ENCODE data around the gene POLE2. TPM values are rescaled to one million over a fixed set of nuclear protein-coding genes. Genes with fewer than 3 reads are reported as not detected.
"Not testable (repeated sequence)": the region's sequence is repeated elsewhere in the genome, so short reads cannot be mapped to it uniquely, and the experiment has no call there.

The POLE2 gene
- total RNA-seq, 4 donors from 2014 or later: 1.8 to 35.5 (median 14.1) TPM

DNA sequence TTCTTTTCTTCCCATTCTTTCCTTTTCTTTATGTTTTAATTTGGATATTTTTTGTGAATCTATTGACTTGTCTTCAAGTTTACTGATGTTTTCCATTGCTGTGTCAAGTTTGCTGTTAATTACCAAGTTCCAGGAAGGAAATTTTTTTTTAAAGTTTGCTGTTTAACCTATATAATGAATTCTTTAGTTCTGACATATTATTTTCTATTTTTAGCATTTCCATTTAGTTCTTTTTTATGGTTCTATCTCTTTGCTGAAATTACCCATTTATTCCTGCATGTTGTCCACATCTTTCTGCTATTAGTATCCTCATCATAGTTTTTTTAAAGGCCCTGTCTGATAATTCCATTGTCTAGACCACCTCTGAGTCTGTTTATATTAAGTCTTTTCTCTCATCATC, 32.7 kb upstream of the POLE2 start:
- intact Hi-C loops (cut with DNase I; ENCODE audit: low total_unique reads): no loop called here
- Histone ChIP-seq H3K4me1 (no peaks in the 10 kb centered on the region), H3K36me3 (no peaks in the 10 kb centered on the region), H3K27ac (no peak overlapping the region), H3K9me3 (no peaks in the 10 kb centered on the region), H3K27me3 (no peaks in the 10 kb centered on the region), H3K4me3 (no peak overlapping the region)
- no peak for DNase-seq
- TF ChIP-seq POLR2A (IDR thresholded peaks at IDR 0.05): no peak
- TF ChIP-seq, protein P1, sequence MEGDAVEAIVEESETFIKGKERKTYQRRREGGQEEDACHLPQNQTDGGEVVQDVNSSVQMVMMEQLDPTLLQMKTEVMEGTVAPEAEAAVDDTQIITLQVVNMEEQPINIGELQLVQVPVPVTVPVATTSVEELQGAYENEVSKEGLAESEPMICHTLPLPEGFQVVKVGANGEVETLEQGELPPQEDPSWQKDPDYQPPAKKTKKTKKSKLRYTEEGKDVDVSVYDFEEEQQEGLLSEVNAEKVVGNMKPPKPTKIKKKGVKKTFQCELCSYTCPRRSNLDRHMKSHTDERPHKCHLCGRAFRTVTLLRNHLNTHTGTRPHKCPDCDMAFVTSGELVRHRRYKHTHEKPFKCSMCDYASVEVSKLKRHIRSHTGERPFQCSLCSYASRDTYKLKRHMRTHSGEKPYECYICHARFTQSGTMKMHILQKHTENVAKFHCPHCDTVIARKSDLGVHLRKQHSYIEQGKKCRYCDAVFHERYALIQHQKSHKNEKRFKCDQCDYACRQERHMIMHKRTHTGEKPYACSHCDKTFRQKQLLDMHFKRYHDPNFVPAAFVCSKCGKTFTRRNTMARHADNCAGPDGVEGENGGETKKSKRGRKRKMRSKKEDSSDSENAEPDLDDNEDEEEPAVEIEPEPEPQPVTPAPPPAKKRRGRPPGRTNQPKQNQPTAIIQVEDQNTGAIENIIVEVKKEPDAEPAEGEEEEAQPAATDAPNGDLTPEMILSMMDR (IDR thresholded peaks at IDR 0.05): no peak

GRCh38 chr14:49710993-49711392, 23.0 kb upstream of the POLE2 start:
- H3K4me1 ChIP-seq; DNase-seq; H3K4me3 ChIP-seq; H3K27me3 ChIP-seq; H3K36me3 ChIP-seq; H3K9me3 ChIP-seq; intact Hi-C loops (cut with DNase I; ENCODE audit: low total_unique reads); H3K27ac ChIP-seq: not testable (repeated sequence)

DNA sequence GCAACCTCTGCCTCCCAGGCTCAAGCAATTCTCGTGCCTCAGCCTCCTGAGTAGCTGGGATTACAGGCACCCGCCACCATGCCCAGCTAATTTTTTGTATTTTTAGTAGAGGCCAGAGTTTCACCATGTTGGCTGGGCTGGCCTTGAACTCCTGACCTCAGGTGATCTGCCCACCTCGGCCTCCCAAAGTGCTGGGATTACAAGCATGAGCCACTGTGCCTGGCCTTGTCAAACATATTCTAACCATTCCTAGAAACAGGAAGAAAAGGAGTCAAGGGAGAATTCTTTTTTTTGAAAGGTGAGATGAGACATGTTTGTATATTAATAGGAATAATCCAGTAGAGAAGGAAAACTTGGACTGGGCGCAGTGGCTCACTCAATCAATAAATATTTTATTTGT, 16.5 kb upstream of the POLE2 start:
- H3K36me3 ChIP-seq; H3K4me1 ChIP-seq; H3K9me3 ChIP-seq; H3K4me3 ChIP-seq; DNase-seq; H3K27ac ChIP-seq; H3K27me3 ChIP-seq; intact Hi-C loops (cut with DNase I; ENCODE audit: low total_unique reads): not testable (repeated sequence)

DNA sequence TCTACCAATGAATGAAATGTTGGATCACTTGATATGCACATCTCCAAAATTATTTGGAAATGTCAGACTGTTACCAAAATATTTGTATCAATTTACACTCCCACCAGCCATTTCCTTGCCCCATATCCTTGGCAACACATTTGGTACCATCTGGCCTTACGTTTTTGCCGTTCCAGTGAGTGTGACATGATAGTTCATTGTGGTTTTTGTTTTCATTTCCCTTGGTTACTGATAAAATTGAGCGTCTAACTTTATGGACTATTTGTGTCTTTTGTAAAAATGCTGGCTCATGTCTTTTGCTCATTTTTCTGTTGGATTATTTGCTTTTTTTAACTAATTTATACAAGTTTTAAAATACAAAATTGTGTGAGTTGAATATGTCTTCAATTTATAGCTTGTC, 16.0 kb upstream of the POLE2 start:
- intact Hi-C loops (cut with DNase I; ENCODE audit: low total_unique reads): no loop called here
- Histone ChIP-seq H3K9me3 (no peaks in the 10 kb centered on the region), H3K36me3 (no peaks in the 10 kb centered on the region), H3K27me3 (no peaks in the 10 kb centered on the region), H3K27ac (no peak overlapping the region), H3K4me1 (no peaks in the 10 kb centered on the region), H3K4me3 (no peak overlapping the region)
- no peak for TF ChIP-seq POLR2A (IDR thresholded peaks at IDR 0.05)
- TF ChIP-seq, protein P1 (IDR thresholded peaks at IDR 0.05): no peak
- DNase-seq: no peak

GRCh38 chr14:49702725-49703124, 14.7 kb upstream of the POLE2 start:
- no peaks in the 10 kb centered on the region for H3K4me1 ChIP-seq
- H3K36me3 ChIP-seq: no peaks in the 10 kb centered on the region
- no peaks in the 10 kb centered on the region for H3K27me3 ChIP-seq
- no peak for DNase-seq
- H3K9me3 ChIP-seq: no peaks in the 10 kb centered on the region
- no peak overlapping the region for H3K4me3 ChIP-seq
- TF ChIP-seq, protein P1 (IDR thresholded peaks at IDR 0.05): no peak
- TF ChIP-seq POLR2A (IDR thresholded peaks at IDR 0.05): no peak
- H3K27ac ChIP-seq: no peak overlapping the region
- intact Hi-C loops (cut with DNase I; ENCODE audit: low total_unique reads): no loop called here

DNA sequence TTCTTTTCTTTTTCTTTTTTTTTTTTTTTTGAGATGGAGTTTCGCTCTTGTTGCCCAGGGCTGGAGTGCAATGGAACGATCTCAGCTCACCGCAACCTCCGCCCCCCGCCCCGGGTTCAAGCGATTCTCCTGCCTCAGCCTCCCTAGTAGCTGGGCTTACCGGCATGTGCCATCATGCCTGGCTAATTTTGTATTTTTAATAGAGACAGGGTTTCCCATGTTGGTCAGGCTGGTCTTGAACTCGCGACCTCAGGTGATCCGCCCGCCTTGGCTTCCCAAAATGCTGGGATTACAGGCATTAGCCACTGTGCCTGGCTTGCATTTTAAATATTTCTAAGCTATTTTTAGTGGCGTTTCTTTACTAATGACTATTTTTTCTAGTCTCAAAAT, 5.7 kb upstream of the POLE2 start:
- DNase-seq; H3K27me3 ChIP-seq; H3K9me3 ChIP-seq; H3K36me3 ChIP-seq; intact Hi-C loops (cut with DNase I; ENCODE audit: low total_unique reads); H3K4me1 ChIP-seq: not testable (repeated sequence)
- H3K4me3 ChIP-seq: peak overlapping the region; percentile 44 to 82
- peak overlapping the region; percentile 93 to 97 for H3K27ac ChIP-seq
